Measurements from ENCODE around the gene TM2D3. TPM values are rescaled to one million over a fixed set of nuclear protein-coding genes. Genes with fewer than 3 reads are reported as not detected.
A peak's percentile ranks its signal among the peaks of the same experiment; 100 is the strongest.

Gene TM2D3
- total and polyA plus RNA-seq, 4 experiments from 2014 or later, result 35.1 to 92.9 (median 63.3) TPM

DNA sequence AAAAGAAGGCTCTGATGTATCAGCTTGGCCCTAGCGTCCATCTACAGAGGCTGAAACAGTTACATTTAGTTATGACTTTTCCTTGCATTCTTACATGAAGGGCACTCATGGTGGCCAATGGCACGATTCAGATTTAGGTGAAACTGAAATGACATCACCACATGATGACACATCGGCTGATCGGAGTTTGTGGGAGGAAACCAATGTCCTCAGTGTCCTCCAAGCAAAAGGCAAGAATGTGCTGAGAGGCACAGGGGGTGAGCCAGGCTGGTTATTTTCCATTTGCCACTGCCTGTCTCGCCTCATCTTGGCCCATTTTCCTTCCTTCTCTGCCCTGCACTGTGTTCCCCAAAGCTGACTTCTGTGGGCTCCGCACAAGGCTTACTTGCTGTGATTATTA, 37.7 kb upstream of the TM2D3 start:
- H3K27ac ChIP-seq (ENCODE audit: low read depth, low read length), result no peak overlapping the region
- no peak overlapping the region for H3K27ac Mint-ChIP-seq
- intact Hi-C loops (cut with micrococcal nuclease), result no loop called here
- H3K36me3 ChIP-seq (ENCODE audit: insufficient read depth, low read length), result peaks cover 11% of the 10 kb centered on the region
- H3K9me3 Mint-ChIP-seq, result no peaks in the 10 kb centered on the region
- ChIA-PET CTCF (ENCODE audit: partially characterized antibody) (no interaction called here), POLR2A (ENCODE audit: partially characterized antibody) (no interaction called here)
- H3K27me3 Mint-ChIP-seq, result no peaks in the 10 kb centered on the region
- peaks cover 46 to 69% of the 10 kb centered on the region in 2 donors for H3K36me3 Mint-ChIP-seq
- H3K4me3 Mint-ChIP-seq, result no peak overlapping the region
- no peaks in the 10 kb centered on the region for H3K27me3 ChIP-seq (ENCODE audit: insufficient read depth, low read length)
- peaks cover 0 to 22% (median 8%) of the 10 kb centered on the region in 4 donors for H3K4me1 Mint-ChIP-seq
- no peak for DNase-seq
- H3K4me3 ChIP-seq (ENCODE audit: low read length in 2 of 2), result no peak overlapping the region
- no peaks in the 10 kb centered on the region for H3K9me3 ChIP-seq (ENCODE audit: control insufficient read depth in 1 of 2, low read length in 2 of 2)
- no peaks in the 10 kb centered on the region for H3K4me1 ChIP-seq (ENCODE audit: insufficient read depth, low read length)

DNA sequence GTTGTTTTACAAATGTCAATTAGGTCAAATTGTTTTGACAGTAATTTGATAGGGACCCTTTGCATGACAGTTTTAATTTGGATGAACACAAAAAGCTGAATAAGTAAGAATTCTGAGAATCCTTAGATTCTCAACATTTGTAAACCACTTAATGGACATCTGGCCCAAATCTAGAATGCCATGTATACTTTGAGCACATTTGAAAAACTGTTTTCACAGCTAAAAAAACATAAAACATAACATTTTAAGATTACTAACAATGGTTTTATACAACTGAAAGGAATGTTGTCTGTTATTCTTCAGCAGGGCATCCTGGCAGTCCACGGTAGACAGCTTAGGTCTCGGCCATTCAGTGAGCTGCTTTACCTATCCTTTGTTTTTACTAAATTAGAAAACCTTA, 34.5 kb upstream of the TM2D3 start:
- H3K9me3 ChIP-seq (ENCODE audit: control insufficient read depth in 1 of 2, low read length in 2 of 2), result no peaks in the 10 kb centered on the region

DNA sequence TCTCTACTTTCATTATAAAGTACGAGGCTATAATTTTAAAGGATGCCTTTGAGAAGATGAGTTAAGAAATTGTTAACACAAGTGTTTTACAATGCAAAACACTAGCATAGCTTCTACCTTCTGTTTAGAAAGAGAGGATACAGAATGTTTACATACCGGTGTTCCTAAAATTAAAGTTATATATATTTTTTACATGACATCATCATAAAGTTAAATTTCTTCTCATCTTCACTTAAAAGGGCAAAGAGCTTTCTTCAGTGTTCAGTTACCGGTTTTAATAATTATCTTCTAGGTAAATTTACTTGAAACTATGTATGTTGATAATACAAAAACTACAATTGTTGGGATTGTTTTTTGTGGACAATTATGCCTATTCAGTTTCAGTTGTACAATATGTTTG, 32.7 kb upstream of the TM2D3 start:
- peaks cover 67 to 83% of the 10 kb centered on the region in 2 donors for H3K36me3 Mint-ChIP-seq
- no peaks in the 10 kb centered on the region for H3K9me3 ChIP-seq (ENCODE audit: control insufficient read depth in 1 of 2, low read length in 2 of 2)
- H3K27ac ChIP-seq (ENCODE audit: low read depth, low read length), result no peak overlapping the region
- H3K27me3 ChIP-seq (ENCODE audit: insufficient read depth, low read length), result no peaks in the 10 kb centered on the region
- peak overlapping the region in 1 of 7 donors; percentile 72 for H3K27ac Mint-ChIP-seq
- intact Hi-C loops (cut with micrococcal nuclease), result no loop called here
- POLR2A ChIA-PET (ENCODE audit: partially characterized antibody), result no interaction called here
- H3K9me3 Mint-ChIP-seq, result no peaks in the 10 kb centered on the region
- no peaks in the 10 kb centered on the region for H3K27me3 Mint-ChIP-seq
- CTCF ChIA-PET (ENCODE audit: partially characterized antibody), result no interaction called here
- DNase-seq, result no peak
- H3K4me1 Mint-ChIP-seq, result peaks cover 0 to 2% (median 0%) of the 10 kb centered on the region in 4 donors
- no peak overlapping the region for H3K4me3 ChIP-seq (ENCODE audit: low read length in 2 of 2)
- no peak overlapping the region for H3K4me3 Mint-ChIP-seq
- peaks cover 24% of the 10 kb centered on the region for H3K36me3 ChIP-seq (ENCODE audit: insufficient read depth, low read length)
- no peaks in the 10 kb centered on the region for H3K4me1 ChIP-seq (ENCODE audit: insufficient read depth, low read length)

More for the DNA sequence above, 34.5 kb upstream of the TM2D3 start:
- Histone ChIP-seq H3K4me1 (ENCODE audit: insufficient read depth, low read length) (no peaks in the 10 kb centered on the region), H3K36me3 (ENCODE audit: insufficient read depth, low read length) (peaks cover 24% of the 10 kb centered on the region), H3K27me3 (ENCODE audit: insufficient read depth, low read length) (no peaks in the 10 kb centered on the region), H3K27ac (ENCODE audit: low read depth, low read length) (no peak overlapping the region), H3K4me3 (ENCODE audit: low read length in 2 of 2) (no peak overlapping the region)
- H3K36me3 Mint-ChIP-seq, result peaks cover 52 to 72% of the 10 kb centered on the region in 2 donors
- H3K9me3 Mint-ChIP-seq, result no peaks in the 10 kb centered on the region
- no peaks in the 10 kb centered on the region for H3K27me3 Mint-ChIP-seq
- ChIA-PET CTCF (ENCODE audit: partially characterized antibody) (no interaction called here), POLR2A (ENCODE audit: partially characterized antibody) (interaction anchor here (0.6 kb wide), 1 partner anchor 20 kb away, joined by 3 read pairs; no protein-coding TSS in a partner anchor)
- no peak for DNase-seq
- intact Hi-C loops (cut with micrococcal nuclease), result no loop called here
- peaks cover 0 to 2% (median 0%) of the 10 kb centered on the region in 4 donors for H3K4me1 Mint-ChIP-seq
- H3K27ac Mint-ChIP-seq, result no peak overlapping the region
- no peak overlapping the region for H3K4me3 Mint-ChIP-seq

DNA sequence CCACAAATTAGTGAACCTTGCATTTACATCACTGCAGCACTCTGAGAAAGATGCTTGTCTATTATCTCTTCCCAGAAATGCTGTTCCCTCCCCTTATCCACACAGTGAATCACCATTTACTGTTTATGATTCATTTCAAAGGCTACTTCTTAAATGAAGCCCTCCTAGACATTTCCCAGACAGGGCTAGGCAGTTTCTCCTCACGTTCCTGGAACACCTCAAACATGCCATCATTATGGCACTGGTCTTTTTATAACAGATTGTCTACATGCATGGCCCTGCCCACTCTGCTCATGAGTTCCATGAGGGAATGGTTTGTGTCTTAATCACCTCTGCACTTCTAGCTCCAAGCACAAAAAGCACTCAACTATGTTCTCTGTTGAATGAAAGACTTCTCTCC, 32.2 kb upstream of the TM2D3 start:
- Mint-ChIP-seq H3K27me3 (no peaks in the 10 kb centered on the region), H3K4me1 (peaks cover 0 to under 1% (median 0%) of the 10 kb centered on the region in 4 donors), H3K9me3 (no peaks in the 10 kb centered on the region), H3K27ac (peak overlapping the region in 4 of 7 donors; percentile 13 to 72 (median 59)), H3K4me3 (no peak overlapping the region), H3K36me3 (peaks cover 70 to 82% of the 10 kb centered on the region in 2 donors)
- Histone ChIP-seq H3K9me3 (ENCODE audit: control insufficient read depth in 1 of 2, low read length in 2 of 2) (no peaks in the 10 kb centered on the region), H3K4me1 (ENCODE audit: insufficient read depth, low read length) (no peaks in the 10 kb centered on the region), H3K36me3 (ENCODE audit: insufficient read depth, low read length) (peaks cover 24% of the 10 kb centered on the region), H3K27me3 (ENCODE audit: insufficient read depth, low read length) (no peaks in the 10 kb centered on the region), H3K27ac (ENCODE audit: low read depth, low read length) (no peak overlapping the region), H3K4me3 (ENCODE audit: low read length in 2 of 2) (no peak overlapping the region)
- DNase-seq, result no peak
- ChIA-PET POLR2A (ENCODE audit: partially characterized antibody) (no interaction called here), CTCF (ENCODE audit: partially characterized antibody) (no interaction called here)
- intact Hi-C loops (cut with micrococcal nuclease), result no loop called here

DNA sequence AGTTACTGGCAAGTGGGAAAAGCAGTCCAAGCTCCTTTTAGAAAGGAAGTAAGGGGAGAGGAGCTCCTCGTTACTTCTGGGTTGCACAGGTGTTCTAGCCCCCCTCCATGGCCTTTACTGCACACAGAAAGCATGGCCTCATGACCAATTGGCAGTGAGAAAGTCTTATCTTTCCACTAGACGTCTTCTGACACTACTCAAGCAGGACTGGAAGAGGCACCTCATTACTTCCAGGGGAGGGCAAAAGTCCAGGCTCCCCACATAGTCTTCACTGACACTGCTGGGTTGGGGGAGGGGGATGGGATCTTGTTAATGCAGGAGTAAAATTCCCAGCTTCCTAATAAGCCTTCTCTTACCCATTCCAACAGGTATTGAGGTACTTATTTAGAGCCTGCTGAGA, 27.6 kb upstream of the TM2D3 start:
- Mint-ChIP-seq H3K9me3 (no peaks in the 10 kb centered on the region), H3K27ac (no peak overlapping the region), H3K4me3 (no peak overlapping the region), H3K36me3 (peaks cover 74 to 76% of the 10 kb centered on the region in 2 donors), H3K27me3 (no peaks in the 10 kb centered on the region), H3K4me1 (peaks cover 1 to 14% (median 6%) of the 10 kb centered on the region in 4 donors)
- no peak overlapping the region for H3K27ac ChIP-seq (ENCODE audit: low read depth, low read length)
- CTCF ChIA-PET (ENCODE audit: partially characterized antibody), result no interaction called here
- H3K9me3 ChIP-seq (ENCODE audit: control insufficient read depth in 1 of 2, low read length in 2 of 2), result no peaks in the 10 kb centered on the region
- POLR2A ChIA-PET (ENCODE audit: partially characterized antibody), result no interaction called here
- intact Hi-C loops (cut with micrococcal nuclease), result no loop called here
- no peak overlapping the region for H3K4me3 ChIP-seq (ENCODE audit: low read length in 2 of 2)
- H3K36me3 ChIP-seq (ENCODE audit: insufficient read depth, low read length), result peaks cover 22% of the 10 kb centered on the region
- H3K4me1 ChIP-seq (ENCODE audit: insufficient read depth, low read length), result no peaks in the 10 kb centered on the region
- no peak for DNase-seq
- no peaks in the 10 kb centered on the region for H3K27me3 ChIP-seq (ENCODE audit: insufficient read depth, low read length)

DNA sequence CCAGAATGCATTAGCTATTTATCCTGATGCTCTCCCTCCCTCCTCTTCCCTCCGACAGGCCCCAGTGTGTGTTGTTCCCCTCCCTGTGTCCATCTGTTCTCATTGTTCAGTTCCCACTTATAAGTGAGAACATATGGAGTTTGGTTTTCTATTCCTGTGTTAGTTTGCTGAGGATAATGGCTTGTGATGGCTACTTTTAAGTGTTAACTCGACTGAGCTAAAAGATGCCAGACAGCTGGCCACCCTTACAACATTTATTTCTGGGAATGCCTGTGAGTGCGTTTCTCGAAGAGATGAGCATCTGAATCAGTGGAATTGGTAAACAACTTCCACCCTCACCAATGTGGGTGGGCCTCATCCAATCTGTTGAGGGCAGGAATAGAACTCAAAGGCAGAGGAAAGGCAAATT, 24.7 kb upstream of the TM2D3 start:
- Histone ChIP-seq H3K27me3 (ENCODE audit: insufficient read depth, low read length) (no peaks in the 10 kb centered on the region), H3K9me3 (ENCODE audit: control insufficient read depth in 1 of 2, low read length in 2 of 2) (no peaks in the 10 kb centered on the region), H3K36me3 (ENCODE audit: insufficient read depth, low read length) (peaks cover 32% of the 10 kb centered on the region), H3K4me3 (ENCODE audit: low read length in 2 of 2) (no peak overlapping the region), H3K27ac (ENCODE audit: low read depth, low read length) (no peak overlapping the region), H3K4me1 (ENCODE audit: insufficient read depth, low read length) (no peaks in the 10 kb centered on the region)
- intact Hi-C loops (cut with micrococcal nuclease), result no loop called here
- H3K27ac Mint-ChIP-seq, result no peak overlapping the region
- ChIA-PET CTCF (ENCODE audit: partially characterized antibody) (no interaction called here), POLR2A (ENCODE audit: partially characterized antibody) (no interaction called here)
- peaks cover 70 to 75% of the 10 kb centered on the region in 2 donors for H3K36me3 Mint-ChIP-seq
- H3K4me3 Mint-ChIP-seq, result no peak overlapping the region
- DNase-seq, result no peak
- no peaks in the 10 kb centered on the region for H3K9me3 Mint-ChIP-seq
- H3K27me3 Mint-ChIP-seq, result no peaks in the 10 kb centered on the region
- H3K4me1 Mint-ChIP-seq, result peaks cover 1 to 14% (median 7%) of the 10 kb centered on the region in 4 donors

DNA sequence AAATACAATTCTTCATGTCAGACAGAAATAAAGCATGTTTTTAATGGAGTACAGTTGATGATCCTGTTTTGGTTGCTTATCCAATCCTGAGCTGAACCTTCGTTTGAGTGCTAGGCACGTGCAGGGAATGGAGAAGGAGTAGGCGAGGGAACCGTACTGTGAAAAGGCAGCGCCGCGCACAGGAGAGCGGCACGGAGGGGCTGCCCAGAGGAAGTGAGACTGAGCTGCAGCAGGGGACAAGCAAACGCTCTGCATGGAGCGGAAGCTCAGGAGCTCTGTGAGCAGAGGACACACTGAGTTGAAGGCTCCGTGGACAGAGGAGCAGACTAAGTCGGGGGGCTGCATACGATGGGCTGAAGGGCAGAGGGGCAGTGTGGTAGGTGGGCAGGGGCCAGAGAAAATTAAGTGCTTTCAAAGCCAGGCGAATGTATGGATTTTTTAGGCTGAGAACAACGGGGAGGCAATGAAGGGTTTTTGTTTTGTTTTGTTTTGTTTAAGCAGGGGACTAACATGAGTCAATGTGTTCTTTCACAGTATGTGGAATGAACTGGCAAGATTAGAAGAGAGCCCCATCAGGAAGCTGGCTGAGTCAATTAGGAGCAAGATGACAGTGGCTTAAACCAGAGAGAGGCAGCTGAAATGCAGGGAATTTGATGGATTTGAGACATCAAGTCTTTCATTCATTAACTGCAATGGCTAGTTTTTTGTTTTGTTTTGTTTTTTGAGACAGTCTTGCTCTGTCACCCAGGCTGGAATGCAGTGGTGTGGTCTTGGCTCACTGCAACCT, 23.8 kb upstream of the TM2D3 start:
- H3K36me3 Mint-ChIP-seq, result peaks cover 70 to 73% of the 10 kb centered on the region in 2 donors

More for the DNA sequence above, 23.8 kb upstream of the TM2D3 start:
- H3K27me3 ChIP-seq (ENCODE audit: insufficient read depth, low read length), result no peaks in the 10 kb centered on the region
- H3K9me3 ChIP-seq (ENCODE audit: control insufficient read depth in 1 of 2, low read length in 2 of 2), result no peaks in the 10 kb centered on the region
- no peaks in the 10 kb centered on the region for H3K4me1 ChIP-seq (ENCODE audit: insufficient read depth, low read length)
- H3K27ac ChIP-seq (ENCODE audit: low read depth, low read length), result no peak overlapping the region
- Mint-ChIP-seq H3K27ac (peak overlapping the region; percentile 15 to 82 (median 65)), H3K9me3 (no peaks in the 10 kb centered on the region), H3K4me3 (peak overlapping the region; percentile 11 to 76 (median 54)), H3K27me3 (no peaks in the 10 kb centered on the region), H3K4me1 (peaks cover 1 to 14% (median 7%) of the 10 kb centered on the region in 4 donors)
- ChIA-PET POLR2A (ENCODE audit: partially characterized antibody) (no interaction called here), CTCF (ENCODE audit: partially characterized antibody) (no interaction called here)
- H3K4me3 ChIP-seq (ENCODE audit: low read length in 2 of 2), result no peak overlapping the region
- peaks cover 40% of the 10 kb centered on the region for H3K36me3 ChIP-seq (ENCODE audit: insufficient read depth, low read length)
- intact Hi-C loops (cut with micrococcal nuclease), result no loop called here
- peak in 1 of 5 donors; percentile 33 for DNase-seq
